ENCODE data around the gene TAL1.

Gene TAL1

DNA sequence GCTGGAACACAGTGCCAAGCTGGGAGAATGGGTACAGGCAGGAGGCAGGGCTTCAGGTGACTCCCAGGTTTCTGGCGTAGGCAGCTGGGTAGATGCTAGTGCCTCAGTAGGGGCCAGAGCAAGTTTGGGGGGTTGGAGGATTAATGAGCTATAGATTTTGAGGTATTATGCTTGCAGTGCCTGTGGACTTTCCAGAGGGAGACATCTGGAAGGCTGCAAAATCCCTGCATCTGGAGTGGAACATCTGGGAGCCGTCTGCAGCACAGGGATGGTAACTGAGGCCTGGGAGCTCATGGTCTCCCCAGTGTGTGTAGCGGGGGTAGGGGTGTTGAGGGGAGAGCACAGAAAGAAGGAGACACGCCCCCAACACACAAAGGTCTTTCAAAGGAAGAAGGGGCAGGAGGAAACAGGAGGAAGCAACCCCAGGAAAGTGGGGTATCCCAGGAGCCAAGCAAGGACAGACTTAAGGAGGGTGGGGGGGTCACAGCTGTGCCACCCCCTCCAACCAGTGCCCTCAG is 40.0 kb downstream of the TAL1 start:
- peak in 7 of 42 donors; percentile 3 to 25 (median 16) for DNase-seq
- intact Hi-C loops (cut with DNase I): no loop called here

DNA sequence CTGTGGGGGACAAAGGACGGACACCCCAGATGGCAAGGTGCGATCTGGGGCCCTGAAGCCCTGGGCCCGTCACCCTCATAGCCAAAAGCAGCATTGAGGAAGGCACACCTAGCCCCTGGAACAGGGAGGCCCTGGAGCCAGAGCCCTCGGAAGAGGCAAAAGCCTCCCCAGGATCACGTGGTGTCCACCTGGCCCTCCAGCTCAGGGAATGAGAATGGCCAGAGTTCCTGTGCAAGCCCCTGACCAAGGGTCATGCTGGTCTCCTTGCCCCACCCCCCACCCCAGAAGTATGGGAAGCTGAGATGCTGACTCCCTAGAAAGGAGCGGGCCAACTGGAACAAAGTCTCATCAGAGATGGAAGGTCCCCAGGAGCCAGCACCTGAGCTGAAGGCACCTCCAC is 41.2 kb downstream of the TAL1 start:
- peak in 2 of 42 donors; percentile 17 to 24 for DNase-seq
- intact Hi-C loops (cut with DNase I): no loop called here

DNA sequence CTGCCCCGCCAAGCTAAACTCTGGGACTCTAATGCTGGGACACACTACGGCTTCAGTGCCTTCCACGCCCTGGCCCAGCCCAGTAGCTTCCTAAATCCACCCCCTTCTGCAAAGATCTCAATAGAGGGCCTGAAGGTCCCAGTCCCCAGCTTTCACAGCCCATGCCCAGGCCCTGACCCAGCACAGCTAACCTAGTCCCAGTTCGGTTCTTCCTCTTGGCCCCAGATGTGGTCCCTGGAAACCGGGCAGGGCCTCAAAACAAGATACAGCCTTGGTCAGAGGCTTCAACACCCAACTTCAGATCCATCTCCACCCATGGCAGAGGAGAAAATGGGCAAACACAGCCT is 41.5 kb downstream of the TAL1 start:
- no peak for DNase-seq
- intact Hi-C loops (cut with DNase I): no loop called here

DNA sequence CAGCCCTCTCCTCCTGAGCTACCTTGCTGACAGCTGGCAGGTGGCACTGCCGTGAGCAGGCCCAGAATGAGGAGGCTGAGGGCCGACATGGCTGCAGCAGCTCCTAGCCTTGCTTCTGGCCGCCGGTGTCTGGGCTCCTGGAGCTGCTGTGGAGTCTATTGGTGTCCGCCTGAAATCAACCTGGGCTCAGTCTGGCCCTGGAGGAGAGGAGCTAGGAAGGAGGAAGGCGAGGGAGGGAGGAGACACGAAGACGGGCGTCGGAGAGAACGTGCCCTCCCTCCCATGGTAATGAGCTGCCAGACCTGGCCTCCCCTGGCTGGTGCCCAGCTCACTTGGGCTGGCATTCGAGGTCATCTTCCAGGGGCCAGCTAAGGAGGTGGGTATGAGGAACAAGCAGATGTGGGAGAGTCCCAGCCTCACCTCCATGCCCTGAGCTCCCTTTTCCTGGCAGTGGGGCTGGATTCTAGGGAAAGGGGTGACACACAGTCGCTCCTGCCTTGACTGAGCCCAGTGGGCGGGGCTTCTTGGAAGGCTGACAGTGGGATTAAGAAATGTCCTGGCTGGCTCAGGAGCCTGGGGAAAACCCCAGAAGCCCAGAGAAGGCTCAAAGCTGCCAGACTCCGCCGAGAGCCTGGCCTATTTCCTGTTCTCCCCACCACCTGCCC is 42.0 kb downstream of the TAL1 start, which contains the start of gene PDZK1IP1:
PDZK1IP1 (minus strand) TSS at position 193 of the 665 bp plus-strand sequence; CDS start at position 89, 104 bp downstream.
- intact Hi-C loops (cut with DNase I): no loop called here
- peak in 22 of 42 donors; percentile 8 to 76 (median 44) for DNase-seq

DNA sequence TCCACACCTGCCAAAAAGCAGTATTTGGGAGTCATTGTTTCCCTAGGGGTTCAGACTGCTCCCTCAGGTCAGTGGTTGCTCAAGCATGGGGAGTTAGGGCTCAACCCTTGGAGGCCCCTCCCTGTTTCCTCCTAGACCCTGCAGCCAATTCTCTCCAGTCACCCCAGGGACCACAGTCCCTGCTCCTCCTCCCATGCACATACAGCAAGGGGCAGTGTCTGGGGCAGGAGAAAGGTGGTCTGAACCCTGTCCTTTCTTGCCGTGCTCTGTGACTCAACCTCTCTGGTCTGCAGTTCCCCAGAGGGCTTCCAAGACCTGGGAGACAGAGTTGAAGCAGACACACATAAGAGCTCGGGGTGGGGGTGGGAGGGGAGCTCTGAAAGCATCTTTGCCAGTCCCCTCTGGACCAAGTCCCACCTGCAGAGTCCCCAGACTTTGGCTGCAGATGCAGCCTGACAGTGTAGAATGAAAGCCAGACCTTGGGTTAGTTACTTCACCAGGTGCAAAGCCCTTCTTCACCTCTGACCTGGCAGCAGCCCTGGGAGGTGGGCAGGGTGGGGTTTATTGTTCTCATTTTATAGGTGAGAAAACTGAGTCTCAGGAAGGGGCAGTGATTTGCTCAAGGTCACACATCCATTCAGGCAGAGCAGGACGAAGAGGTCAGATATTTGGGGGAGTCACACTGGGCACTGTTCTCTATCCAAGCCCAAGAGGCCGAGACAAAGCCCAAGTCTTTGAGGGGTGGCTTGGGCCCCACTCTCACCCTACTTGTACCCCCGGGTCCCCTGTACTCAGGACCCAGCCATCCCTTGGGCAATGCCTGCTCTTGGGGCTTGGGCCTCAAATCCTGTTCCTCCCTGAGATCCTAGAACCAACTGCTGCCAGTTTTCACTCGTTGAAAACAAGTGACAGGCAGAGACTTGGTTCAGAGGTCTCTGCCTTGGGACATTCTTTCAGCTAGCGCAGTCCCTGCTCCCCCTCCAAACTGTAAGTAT is 42.9 kb downstream of the TAL1 start:
- intact Hi-C loops (cut with DNase I): no loop called here
- peak in 5 of 42 donors; percentile 6 to 24 (median 22) for DNase-seq

DNA sequence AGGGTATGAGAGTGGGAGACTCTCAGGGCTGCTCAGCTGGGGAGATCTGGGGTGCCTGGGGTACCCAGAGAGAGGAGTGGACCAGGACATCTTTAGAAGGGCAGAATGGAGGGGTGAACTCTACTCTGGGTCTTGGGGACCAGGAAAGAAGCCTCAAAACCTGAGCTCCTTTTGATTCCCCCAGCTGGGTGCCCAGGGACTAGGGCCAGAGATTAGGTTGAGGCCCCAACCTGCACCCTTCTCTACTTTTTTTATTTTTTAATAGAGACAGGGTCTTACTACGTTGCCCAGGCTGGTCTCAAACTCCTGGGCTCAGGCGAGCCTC is 44.1 kb downstream of the TAL1 start:
- peak in 2 of 42 donors; percentile 11 to 18 for DNase-seq
- intact Hi-C loops (cut with DNase I): no loop called here

DNA sequence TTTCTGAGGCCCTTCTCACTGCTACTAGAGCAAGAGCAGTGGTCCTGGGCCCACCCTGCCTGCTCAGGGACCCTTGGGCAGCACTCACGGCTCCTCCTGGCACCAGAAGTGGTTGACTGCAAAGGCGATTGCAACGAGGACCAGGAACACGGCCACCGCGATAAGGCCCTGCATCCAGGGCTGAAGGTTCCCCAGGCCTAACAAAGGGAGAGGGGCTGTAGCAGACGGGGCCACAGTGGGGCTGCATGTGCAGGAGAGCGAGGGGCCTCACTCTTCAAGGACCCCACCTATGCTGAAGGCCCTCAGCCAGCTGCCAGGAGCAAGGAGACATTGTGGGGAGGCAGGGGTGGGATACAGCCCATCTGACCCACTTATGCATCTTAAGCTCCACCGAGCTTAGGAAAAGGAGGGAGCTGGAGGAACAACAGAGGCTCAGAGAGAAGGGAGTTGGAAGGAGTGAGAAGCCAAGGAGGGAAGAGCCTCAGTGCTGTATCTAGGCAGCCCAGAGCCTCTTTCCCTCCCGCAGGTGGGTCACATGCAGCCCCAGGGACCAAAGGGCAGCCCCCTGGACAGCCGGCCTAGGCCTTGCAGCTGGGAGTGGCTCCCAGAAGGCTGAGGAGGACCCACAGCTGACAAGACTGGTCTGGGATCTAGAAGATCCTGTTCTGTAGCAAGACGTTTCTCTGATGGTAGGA is 44.6 kb downstream of the TAL1 start:
- intact Hi-C loops (cut with DNase I): no loop called here
- peak in 4 of 42 donors; percentile 15 to 31 (median 22) for DNase-seq

DNA sequence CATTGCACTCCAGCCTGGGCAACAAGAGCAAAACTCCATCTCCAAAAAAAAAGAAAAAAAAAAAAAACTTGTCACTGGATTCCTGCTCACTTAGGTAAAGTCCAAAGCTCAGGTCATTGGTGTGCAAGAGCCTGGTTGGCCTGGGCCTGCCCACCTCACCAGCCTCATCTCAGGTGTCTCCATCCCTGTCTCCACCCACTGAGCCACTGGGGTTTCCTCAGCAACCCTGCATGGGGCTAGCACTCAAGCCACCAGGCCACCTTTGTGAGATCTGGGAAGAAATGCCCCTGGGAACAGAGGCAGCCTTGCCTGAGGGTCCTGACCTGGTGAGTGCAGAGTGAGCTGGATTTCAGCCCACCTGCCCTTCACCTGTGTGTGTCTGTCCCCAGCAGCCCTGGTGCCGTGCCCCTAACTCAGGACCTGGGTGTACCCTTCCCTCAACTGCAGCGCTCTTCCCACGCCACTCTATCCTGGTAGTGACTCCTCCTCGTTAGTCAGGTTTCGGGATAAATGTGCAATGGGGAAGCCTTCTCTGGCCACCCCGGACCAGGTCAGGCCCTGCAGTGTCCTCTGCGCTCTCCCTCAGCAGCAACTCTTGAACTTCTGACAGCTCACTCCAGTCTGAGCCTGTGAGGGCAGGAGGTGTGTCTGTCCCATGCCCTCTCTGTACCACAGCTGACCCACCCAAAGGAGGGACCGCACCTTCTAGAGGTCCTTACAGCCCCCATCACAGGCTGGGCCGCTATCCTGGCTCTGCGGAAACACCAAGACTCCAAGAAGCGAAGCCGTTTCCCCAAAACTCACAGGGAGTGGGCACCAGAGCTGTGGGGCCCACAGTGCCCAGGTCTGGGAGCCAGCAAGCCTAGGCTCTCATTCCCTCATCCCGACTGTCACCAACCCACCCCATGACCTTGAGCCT is 45.5 kb downstream of the TAL1 start:
- intact Hi-C loops (cut with DNase I): no loop called here
- peak in 4 of 42 donors; percentile 16 to 31 (median 30) for DNase-seq

DNA sequence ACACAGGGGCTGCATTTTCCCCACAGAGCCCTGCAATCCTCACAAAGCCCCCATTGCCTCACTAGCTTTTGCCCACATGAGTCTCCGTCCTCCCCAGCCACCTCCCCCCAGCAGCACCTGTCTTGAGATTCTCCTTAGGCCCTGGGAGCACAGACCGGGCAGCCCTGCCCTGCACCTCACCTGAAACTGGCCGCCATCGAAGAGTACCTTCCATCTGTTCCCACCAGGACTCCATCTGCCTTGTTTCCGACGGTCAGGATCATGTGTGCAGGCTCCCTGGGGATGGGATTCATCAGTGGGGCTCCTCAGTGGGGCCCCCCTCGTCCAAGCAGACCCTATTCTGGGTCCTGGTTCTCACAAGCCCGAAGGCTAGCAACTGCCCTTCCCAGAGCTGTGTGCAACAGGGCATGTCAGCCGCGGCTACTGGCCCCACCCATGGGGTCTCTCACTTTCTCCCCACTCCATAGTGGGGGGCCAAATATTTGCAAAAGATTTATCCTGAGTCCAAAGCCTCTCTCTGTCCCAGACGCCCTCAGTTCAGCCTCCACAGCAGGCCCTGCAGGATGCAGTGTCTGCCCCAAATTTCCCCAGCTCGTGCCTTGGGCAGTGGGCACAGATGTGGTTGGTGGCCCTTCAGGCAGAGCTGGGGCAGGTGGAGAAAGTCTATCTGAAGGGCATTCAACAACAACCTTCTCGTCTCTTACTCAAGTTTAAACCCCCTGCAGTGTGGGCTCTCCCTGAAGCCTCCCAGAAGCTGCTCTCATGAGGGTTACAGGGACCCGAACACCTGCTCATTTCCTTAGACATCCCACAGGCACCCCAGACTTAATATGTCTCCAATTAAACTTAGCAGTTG is 47.0 kb downstream of the TAL1 start:
- DNase-seq: peak in 3 of 42 donors; percentile 13 to 31 (median 19)
- intact Hi-C loops (cut with DNase I): no loop called here

DNA sequence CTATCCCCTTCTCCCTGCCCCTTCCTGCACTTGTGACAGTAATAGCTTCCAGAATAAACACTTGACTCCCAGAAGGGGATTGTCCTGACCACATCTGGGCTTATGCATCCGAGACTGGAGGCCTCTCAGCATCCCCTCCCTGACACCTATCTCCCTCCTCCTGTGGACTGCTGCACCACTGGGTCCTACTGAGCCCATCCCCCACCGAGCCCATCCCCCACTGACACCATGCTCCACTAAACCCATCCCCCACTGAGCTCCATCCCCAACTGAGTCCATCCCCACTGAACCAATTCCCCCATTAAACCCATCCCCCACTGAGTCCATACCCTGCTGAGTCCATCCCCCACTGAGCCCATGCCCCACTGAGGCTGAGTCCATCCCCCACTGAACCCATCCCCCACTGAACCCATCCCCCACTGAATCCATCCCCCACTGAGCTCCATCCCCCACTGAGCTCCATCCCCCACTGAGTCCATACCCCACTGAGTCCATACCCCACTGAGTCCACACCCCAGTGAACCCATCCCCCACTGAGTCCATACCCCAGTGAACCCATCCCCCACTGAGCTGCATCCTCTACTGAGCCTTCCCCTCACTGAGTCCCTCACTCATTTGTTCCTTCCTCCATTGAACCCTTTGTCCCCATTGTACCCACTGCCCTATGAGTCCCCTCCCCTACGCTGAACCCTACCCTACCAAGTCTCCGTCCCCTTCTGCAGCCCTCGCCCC is 47.8 kb downstream of the TAL1 start:
- intact Hi-C loops (cut with DNase I): no loop called here

DNA sequence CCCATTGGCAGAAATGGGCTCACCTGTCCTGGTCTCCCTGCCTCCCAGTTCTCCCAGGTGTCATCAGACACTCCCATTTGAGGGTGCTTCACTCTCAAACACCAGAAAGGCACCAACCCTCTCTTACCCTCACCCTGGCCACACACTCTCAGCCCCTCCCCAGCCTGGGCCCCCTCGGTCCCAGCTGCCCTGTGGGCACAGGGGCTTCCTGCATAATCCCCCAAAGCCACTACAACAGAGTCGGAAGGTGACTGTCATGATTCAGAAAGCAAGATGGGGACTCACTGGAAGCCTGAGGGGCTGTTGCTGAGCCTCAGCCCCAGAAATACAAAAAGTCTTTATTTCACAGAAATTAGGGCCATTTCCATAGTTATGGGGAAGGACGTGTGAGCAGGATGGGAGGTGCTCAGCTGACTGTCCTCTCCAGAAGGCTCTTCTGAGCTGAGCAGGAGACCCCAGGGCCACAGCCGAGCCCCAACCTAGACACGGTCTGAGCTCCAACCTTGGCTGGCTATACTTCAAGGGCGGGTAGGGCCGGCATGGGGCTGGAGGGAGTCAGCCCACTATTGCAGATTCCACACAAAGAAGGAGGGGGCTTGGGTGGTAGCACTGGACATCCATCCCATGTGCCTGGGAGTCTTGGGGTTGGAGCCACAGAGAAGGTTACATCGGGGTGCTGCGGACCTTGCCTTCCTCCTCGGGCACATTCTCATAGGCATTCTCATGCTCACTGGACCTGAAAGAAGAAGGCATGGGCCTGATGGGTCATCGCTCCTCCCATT is 48.5 kb downstream of the TAL1 start:
- intact Hi-C loops (cut with DNase I): no loop called here

More for the DNA sequence above, 47.8 kb downstream of the TAL1 start:
- DNase-seq: peak in 2 of 42 donors; percentile 9 to 18

DNA sequence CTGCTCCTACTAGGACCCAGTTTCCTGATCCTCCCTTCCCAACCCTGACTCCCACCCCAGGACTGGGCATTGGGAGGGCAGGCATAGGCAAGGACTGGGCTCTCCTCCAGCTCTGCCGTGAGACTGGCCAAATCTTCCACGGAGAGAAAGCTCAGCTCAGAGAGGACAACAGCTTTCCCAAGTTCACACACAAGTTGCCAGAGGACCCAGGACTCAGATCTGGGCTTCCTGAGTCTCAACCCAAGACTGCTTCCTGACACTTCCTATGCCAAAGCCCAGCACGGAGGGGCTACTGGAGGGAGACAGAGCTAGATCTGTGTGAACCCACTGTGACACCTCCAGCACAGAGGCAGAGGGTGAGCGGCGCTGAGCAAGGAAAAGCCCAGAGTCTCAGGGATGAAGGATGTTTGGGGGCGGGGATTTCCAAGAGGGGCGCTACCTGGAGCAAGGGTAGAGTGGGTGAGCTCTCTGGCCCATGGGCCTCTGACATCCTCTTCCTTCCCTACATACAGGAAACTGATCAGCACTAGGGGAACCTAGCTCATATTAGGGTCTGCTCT is 49.3 kb downstream of the TAL1 start:
- DNase-seq: peak in 2 of 42 donors; percentile 16 to 23
- intact Hi-C loops (cut with DNase I): no loop called here

More for the DNA sequence above, 48.5 kb downstream of the TAL1 start:
- peak in 3 of 42 donors; percentile 8 to 35 (median 20) for DNase-seq

DNA sequence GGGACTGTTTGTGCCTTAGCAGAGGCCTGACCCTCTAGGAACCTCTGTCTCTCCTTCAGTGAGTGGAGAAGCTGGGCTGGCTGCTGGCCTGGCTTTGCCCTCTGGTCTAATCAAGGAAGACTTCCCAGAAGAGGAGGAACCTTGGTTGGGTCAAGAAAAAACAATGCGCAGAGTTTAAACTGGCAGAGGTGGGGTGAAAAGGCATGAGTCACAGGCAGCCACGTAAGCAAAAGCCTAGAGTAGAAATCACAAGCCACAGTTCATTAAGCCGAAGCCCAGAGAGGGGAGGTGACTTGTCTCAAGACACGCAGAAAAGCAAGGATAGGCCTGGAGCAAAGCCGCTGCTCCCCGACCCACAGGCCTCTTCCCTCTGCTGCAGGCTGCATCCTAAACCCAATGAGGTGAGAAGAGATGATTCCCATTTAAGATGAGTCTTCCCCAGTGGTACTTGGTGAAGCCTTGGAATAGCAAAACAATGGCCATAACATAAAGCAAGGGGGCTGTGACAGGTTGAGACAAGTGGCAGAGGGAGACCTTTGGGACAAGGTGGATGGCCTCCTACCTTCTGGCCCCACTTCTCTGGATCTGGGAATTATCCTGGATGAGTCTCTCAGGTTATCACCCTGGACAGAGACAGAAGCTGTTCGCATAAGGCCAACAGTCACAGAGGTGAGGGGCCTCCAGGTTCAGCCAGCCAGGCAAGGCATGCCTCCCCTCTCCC is 49.9 kb downstream of the TAL1 start:
- no peak for DNase-seq
- intact Hi-C loops (cut with DNase I): no loop called here

DNA sequence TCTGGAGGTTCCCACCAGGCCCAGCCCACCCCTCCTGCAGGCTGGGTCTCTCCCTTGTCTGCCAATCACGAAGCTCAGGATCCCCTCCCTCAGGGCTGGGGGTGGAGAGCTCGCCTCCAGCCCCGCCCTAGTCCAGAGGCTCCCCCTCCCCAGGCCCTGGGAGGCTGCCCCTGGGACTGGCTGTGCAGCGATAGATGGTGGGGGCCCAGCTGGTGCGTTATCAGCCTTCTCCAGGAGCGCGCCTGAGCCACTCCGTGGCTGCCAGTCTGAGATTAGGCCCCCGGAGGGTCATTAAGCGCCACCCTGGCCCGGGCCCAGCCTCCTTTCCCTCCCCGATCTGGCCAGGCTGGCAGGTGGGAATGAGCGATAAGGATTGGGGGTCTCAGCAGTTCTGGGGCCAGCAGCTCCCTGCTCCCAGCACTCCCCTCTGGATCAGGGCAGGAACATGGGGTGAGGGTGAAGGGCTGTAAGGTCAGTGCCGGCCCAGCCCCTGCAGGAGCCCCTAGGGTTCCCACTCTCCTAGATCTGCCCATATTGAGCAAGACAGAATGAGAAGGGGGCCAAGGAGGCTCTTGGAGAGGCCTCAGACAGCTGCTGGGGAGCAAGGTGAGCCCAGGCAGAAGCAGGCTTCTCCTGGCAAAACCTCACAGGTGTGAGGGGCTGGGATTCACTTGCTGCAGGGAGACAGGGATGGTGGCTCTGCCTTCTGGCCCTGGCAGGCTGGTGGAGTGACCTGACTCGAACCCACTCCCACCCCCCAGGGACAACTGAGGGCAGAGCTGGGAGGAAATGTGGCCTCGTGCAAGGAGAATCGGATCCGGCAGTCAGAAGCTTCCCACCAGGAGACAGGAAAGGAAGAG is 50.7 kb downstream of the TAL1 start:
- peak in 1 of 42 donors; percentile 14 for DNase-seq

More for the DNA sequence above, 50.7 kb downstream of the TAL1 start:
- intact Hi-C loops (cut with DNase I): no loop called here
